Smooth muscle cell (in vitro differentiated cells): ENCODE data around the gene KCNH8. TPM values are rescaled to one million over a fixed set of nuclear protein-coding genes. Genes with fewer than 3 reads are reported as not detected.

ENCODE experiments used
- DNase-seq: peaks from one replicate; lab custom pipeline; 2025; ENCODE audit not compliant: unreplicated experiment; lab: John Stamatoyannopoulos, UW
- H2AFZ ChIP-seq: fragments of 200-600 bp; sonication (generic); 2 replicates; pipeline ENCODE4 v1.6.0; 2016; ENCODE audit warnings: antibody characterized with exemption, low read depth, mild to moderate bottlenecking
- H3F3A ChIP-seq: fragments of 200-600 bp; sonication (generic); 2 replicates; pipeline ENCODE4 v1.6.0; 2017; ENCODE audit warnings: antibody characterized with exemption, low read depth
- H3K27ac ChIP-seq: fragments of 200-600 bp; sonication (generic); 2 replicates; pipeline ENCODE4 v1.5.1; 2016; ENCODE audit warnings: low read depth, mild to moderate bottlenecking
- H3K27me3 ChIP-seq: fragments of 200-600 bp; sonication (generic); 2 replicates; pipeline ENCODE4 v1.6.1; 2016; ENCODE audit warnings: low read depth, mild to moderate bottlenecking
- H3K36me3 ChIP-seq: fragments of 200-600 bp; sonication (generic); 2 replicates; pipeline ENCODE4 v1.5.1; 2016; ENCODE audit warnings: low read depth
- H3K4me1 ChIP-seq: fragments of 200-600 bp; sonication (generic); 2 replicates; pipeline ENCODE4 v1.5.1; 2016; ENCODE audit warnings: low read depth
- H3K4me2 ChIP-seq: fragments of 200-600 bp; sonication (generic); 2 replicates; pipeline ENCODE4 v1.6.0; 2016; ENCODE audit warnings: mild to moderate bottlenecking
- H3K4me3 ChIP-seq: fragments of 200-600 bp; sonication (generic); 2 replicates; pipeline ENCODE4 v1.5.1; 2016; ENCODE audit warnings: mild to moderate bottlenecking
- H3K79me2 ChIP-seq: fragments of 200-600 bp; sonication (generic); 2 replicates; pipeline ENCODE4 v1.6.0; 2016; ENCODE audit warnings: low read depth, mild to moderate bottlenecking
- H3K9ac ChIP-seq: fragments of 200-600 bp; sonication (generic); 2 replicates; pipeline ENCODE4 v1.6.0; 2016; ENCODE audit warnings: low read depth
- H3K9me3 ChIP-seq: fragments of 200-600 bp; sonication (generic); replicated peaks from 2 replicates; pipeline ENCODE4 v1.5.1; 2016; ENCODE audit warnings: low read depth
- H4K20me1 ChIP-seq: fragments of 200-600 bp; sonication (generic); 2 replicates; pipeline ENCODE4 v1.6.0; 2016; ENCODE audit warnings: low read depth
- CTCF ChIP-seq: fragments of 200-600 bp; sonication (generic); IDR thresholded peaks from 2 replicates; pipeline ENCODE4 v1.5.1; 2017; ENCODE audit warnings: borderline replicate concordance, mild to moderate bottlenecking, antibody characterized with exemption; ENCODE audit not compliant: insufficient read depth, poor library complexity, severe bottlenecking
- WGBS: methylation state at CpG from one replicate; pipeline ENCODE4 v1.1.7; 2016; ENCODE audit warnings: low lambda C conversion rate; 5-methylcytosine and 5-hydroxymethylcytosine counted together
- polyA plus RNA-seq: library from polyadenylated mRNA; unstranded; fragments of >200 nt; fragmentation: Nextera tagmentation; extraction: Ambion mirVana; gene quantifications from 2 replicates; pipeline ENCODE4 v1.2.1, GENCODE V29; 2016
- total RNA-seq: library from RNA; depleted of rRNA; stranded (reverse); fragments of >200 nt; gene quantifications from 2 replicates; pipeline ENCODE4 v1.2.3, GENCODE V29; 2014

KCNH8 gene
- total and polyA plus RNA-seq, 2 experiments from 2014 or later, result 0.05 to 2.9 TPM

DNA sequence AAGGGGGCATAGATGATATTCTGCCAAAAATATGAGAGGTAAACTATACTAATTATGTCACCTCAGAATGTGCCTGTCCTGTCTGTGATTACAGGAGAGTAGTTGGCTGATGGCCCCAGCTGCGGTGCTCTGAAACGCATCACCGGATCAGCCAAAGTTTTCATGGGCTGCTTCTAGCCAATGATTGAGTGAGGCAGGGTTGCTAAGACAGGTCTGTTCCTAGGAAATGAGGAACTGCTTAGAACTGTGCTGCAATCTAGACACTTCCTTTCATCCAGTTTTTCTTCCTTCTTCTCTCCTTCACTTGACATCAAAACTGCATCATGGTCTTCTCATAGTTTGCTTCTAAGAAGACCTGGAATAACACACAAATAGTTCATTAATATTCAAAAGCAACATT is 124.0 kb downstream of the KCNH8 start:
- Histone ChIP-seq H3F3A (no peaks in the 10 kb centered on the region), H3K9ac (no peak overlapping the region), H3K79me2 (no peaks in the 10 kb centered on the region), H3K4me3 (no peak overlapping the region), H3K4me1 (no peaks in the 10 kb centered on the region), H4K20me1 (no peaks in the 10 kb centered on the region), H3K9me3 (no peaks in the 10 kb centered on the region), H3K36me3 (no peaks in the 10 kb centered on the region), H2AFZ (no peak overlapping the region), H3K27ac (no peak overlapping the region), H3K27me3 (no peaks in the 10 kb centered on the region), H3K4me2 (no peak overlapping the region)
- no peak for DNase-seq
- WGBS, result 96% methylated on average over 3 of the region's 3 CpGs
- no peak for TF ChIP-seq CTCF

DNA sequence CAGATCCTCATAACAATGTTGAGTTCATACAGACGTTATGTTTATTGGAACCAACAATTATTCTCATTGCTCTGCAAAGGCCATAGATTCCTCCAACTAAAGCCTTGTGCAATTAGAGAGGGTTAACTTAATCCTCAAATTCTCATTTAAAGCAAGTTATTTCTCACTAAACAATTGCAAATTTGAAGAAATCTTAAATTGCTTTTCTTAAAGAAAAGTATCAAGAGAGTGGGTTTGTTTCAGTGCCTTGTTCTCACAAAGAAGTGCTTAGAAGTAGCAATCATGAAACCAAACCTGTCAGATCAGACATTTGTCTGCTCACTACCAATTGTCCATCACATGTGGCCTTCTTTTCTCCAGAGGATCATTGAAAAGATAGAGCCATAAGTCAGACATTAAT is 124.8 kb downstream of the KCNH8 start:
- Histone ChIP-seq H3K36me3 (no peaks in the 10 kb centered on the region), H3K4me1 (no peaks in the 10 kb centered on the region), H3K4me3 (no peak overlapping the region), H3F3A (no peaks in the 10 kb centered on the region), H3K27me3 (no peaks in the 10 kb centered on the region), H3K79me2 (no peaks in the 10 kb centered on the region), H4K20me1 (no peaks in the 10 kb centered on the region), H2AFZ (no peak overlapping the region), H3K4me2 (no peak overlapping the region), H3K9me3 (no peaks in the 10 kb centered on the region), H3K9ac (no peak overlapping the region), H3K27ac (no peak overlapping the region)
- 80% methylated on average over 1 of the region's 1 CpG for WGBS
- TF ChIP-seq CTCF, result no peak
- no peak for DNase-seq

DNA sequence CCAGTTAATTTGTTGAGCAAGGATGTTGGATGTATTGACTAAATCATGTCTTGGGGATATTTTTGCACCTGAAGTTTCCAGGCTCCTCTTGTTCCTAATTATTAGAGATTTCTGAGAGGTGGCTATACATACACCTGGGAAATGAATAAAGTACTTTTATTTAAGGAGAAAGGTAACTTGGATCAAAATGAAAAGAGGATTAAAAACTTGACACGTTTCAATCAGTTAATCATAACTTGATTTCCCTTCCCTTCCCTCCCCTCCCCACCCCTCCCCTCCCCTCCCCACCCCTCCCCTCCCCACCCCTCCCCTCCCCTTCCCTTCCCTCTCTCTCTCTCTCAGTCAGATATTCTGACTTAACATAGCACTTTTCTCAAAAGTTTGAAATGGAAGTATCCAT is 126.3 kb downstream of the KCNH8 start:
- no peak for DNase-seq
- Histone ChIP-seq H3K9ac (no peak overlapping the region), H3K4me2 (no peak overlapping the region), H3K36me3 (no peaks in the 10 kb centered on the region), H3K4me1 (no peaks in the 10 kb centered on the region), H3F3A (no peaks in the 10 kb centered on the region), H3K79me2 (no peaks in the 10 kb centered on the region), H3K27ac (no peak overlapping the region), H3K27me3 (no peaks in the 10 kb centered on the region), H4K20me1 (no peaks in the 10 kb centered on the region), H3K9me3 (no peaks in the 10 kb centered on the region), H2AFZ (no peak overlapping the region), H3K4me3 (no peak overlapping the region)
- WGBS, result 64% methylated on average over 1 of the region's 1 CpG
- no peak for TF ChIP-seq CTCF

- no peak overlapping the region for H3K4me2 ChIP-seq
- H2AFZ ChIP-seq, result no peak overlapping the region
- no peaks in the 10 kb centered on the region for H3K4me1 ChIP-seq
- no peaks in the 10 kb centered on the region for H3K36me3 ChIP-seq
- no peaks in the 10 kb centered on the region for H3F3A ChIP-seq
- H3K9me3 ChIP-seq, result no peaks in the 10 kb centered on the region
- no peak overlapping the region for H3K4me3 ChIP-seq
- no peak for TF ChIP-seq CTCF
- no peaks in the 10 kb centered on the region for H4K20me1 ChIP-seq
- no peaks in the 10 kb centered on the region for H3K79me2 ChIP-seq
- no peak overlapping the region for H3K27ac ChIP-seq
- DNase-seq, result no peak
- H3K27me3 ChIP-seq, result no peaks in the 10 kb centered on the region
- 87% methylated on average over 3 of the region's 3 CpGs for WGBS
- no peak overlapping the region for H3K9ac ChIP-seq
Observed at GRCh38 chr3:19284974-19285373, 136.7 kb downstream of the KCNH8 start.
